HG02943 (cell line): ENCODE results near the gene ZCWPW2.

Experiments
- ATAC-seq: cut with Tn5 transposase; IDR thresholded peaks from one replicate; pipeline ENCODE4 v1.9.1; 2021; ENCODE audit warnings: mild to moderate bottlenecking, low read depth, moderate library complexity; ENCODE audit not compliant: unreplicated experiment

The ZCWPW2 gene

DNA sequence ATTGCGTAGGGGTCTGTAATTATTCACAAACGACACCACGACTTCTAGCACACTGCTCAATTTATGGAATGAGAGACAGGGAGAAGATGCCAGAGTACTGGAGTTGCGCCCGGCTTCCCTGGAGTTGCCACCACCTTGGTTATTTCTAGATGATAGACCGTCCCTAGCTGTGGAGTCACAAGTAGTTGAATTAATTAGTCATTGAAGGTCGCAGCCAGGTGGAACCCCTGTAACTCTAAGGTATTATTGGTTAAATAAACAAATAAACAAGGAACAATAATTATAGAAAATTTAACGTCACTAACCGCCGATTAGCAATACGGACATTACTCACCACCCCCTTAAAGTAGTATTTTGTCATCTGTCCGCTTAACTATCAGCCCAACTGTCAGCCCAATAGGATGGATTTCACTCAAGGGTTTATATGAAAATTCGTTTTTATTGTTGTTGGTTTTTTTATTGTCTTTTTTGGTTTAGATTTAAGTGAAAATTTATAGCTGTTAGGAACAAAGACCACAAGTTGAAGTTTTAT, 1.0 kb downstream of the ZCWPW2 start:
- ATAC-seq, result peak; percentile 3

- no peak for ATAC-seq
Measured at GRCh38 chr3:28376424-28376823, 27.9 kb downstream of the ZCWPW2 start.

DNA sequence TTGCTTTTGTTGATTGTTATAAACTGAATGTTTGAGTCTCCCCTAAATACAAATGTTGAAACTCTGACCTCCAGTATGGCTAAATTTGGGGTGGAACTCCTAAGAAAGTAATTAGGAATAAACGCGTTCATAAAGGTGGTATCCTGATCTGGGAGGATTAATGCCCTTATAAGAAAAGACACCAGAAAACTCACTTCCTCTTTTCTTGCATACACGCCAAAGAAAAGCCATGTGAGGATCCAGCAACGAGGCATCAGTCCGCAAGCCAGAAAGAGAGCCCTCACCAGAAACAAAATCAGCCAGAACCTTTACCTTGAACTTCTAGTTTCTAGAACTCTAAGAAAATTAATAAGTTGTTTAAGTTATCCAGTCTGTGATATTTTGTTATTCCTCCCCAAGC, 37.5 kb downstream of the ZCWPW2 start:
- no peak for ATAC-seq

DNA sequence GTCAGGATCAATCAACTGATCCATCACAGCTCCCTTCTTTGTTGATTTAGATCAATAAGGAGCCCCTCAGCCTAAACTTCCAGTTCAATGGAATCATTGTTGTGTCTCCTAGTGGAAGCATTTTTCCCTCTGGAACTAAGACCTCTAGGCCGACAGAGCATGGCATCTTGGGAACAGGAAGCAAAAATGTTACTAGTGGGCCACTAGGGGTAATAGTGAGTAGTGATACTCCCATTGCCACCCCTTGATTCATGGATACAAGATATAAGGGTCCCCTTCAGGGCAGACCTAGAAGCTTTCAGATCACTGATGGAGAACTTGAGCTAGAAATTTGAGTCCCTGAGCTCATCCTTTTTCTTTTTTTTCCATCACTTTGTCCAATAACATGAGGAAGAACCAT, 40.5 kb downstream of the ZCWPW2 start:
- ATAC-seq, result no peak

DNA sequence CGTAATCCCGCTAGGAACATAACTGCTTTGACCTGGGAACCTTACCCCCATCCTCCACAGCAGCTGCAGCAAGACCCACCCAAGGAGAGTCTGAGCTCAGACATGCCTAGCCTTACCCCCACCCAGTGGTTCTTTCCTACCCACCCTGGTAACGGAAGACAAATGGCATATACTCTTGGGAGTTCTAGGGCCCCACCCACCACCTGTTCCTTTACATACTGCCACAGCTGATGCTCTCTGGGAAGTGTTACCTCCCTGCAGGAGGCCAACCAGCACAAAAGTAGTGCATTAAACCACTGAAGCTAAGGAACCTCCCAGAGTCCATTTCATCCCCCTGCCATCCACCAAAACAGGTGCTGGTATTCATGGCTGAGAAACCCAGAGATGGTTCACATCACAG, 50.7 kb downstream of the ZCWPW2 start:
- no peak for ATAC-seq

GRCh38 chr3:28406241-28406640, 57.7 kb downstream of the ZCWPW2 start:
- ATAC-seq, result no peak

GRCh38 chr3:28449398-28449797, 100.9 kb downstream of the ZCWPW2 start:
- ATAC-seq, result no peak

- no peak for ATAC-seq
Measured at GRCh38 chr3:28462866-28463265, 114.3 kb downstream of the ZCWPW2 start.

DNA sequence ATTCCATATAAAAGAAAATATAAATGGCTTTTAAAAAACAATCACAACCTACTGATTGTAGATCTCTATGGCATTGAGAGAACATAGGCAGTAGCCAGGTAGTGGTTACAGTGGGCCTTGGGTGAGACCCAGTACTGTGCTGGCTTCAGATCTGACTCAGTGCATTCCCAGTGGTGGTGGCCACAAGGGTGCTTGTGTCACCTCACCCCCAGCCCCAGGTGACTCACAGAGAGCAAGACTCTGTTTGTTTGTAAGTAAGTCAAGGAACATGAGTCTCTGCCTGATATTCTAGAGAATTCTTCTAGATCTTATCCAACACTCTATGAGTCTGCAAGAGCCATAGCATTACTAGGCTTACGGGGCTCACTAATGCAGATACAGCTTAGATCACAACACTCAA, 118.9 kb downstream of the ZCWPW2 start:
- no peak for ATAC-seq

DNA sequence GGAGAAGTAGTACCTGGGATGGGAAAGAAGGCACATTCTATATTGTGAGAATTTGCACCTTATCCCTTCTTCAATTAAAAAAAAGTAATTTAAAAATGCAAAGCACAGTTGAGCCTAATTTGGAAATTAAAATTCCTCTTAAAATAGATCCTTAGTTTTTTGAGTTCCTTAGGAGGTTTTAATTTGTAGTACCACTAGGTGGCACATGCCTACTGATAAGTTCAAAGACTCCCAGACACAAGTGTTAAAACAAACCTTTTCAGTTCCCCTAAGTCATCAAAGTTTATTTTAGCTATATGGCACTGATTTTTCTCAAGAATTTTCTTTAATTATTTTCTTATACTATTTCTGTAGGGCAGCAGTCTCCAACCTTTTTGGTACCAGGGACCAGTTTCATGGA, 127.7 kb downstream of the ZCWPW2 start:
- no peak for ATAC-seq

DNA sequence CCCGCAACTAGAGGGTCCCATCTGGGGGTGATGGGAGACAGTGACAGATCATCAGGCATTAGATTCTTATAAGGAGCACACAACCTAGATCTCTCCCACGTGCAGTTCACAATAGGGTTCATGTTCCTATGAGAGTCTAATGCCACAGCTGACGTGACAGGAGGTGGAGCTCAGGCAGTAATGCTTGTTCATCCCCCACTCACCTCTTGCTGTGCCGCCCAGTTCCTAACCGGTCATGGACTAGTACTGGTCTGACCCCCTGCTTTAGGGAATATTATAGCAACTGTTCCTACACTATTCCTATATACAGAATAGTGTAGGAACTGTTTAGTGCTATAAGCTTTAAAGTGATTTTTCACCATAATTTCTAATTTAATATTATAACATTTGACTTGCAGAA, 128.2 kb downstream of the ZCWPW2 start:
- no peak for ATAC-seq

GRCh38 chr3:28485164-28485563, 136.6 kb downstream of the ZCWPW2 start:
- ATAC-seq, result no peak

DNA sequence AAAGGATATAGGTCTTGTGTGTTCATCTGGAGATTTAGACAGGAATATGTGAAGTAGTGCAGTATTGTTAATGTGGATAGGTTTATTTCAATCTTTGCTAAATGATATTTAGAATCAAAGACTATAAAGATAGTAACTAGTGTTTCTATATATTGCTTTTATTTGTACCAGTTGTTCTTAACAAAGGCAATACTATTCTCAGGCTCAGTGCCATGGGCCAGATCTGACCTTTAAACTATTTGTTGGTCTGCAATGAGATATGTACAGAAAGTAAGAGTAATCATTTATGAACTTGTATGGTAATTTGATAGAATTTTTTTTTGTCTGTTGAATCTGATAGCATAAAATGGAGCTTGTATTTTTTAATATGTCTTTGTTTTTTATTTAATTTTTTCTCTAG, 146.8 kb downstream of the ZCWPW2 start:
- no peak for ATAC-seq

DNA sequence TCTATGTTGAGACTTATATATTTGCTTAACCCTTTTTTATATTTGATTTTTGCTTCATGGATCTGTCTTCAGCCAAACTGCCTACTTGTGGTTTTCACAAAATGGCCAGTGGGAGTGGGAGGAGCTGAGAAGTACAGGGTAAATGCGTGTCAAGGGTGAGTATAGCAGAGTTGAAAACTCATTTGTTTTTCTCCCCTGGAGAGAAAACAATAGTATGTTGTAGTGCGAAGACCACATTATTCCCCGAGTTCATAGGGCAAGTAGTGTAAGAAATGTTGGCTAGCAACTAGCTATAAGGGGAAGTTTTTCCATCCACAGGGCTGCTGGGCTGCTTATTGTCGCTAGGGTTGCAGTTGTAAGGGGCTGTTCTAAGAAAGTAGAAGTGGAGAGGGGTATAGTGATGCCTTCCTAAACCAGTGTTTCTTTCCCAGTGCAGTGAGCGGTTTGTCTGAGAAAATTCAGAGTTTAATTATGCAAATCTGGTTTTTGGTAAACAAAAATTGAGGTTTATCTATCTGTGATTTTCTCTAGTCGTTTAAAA, 153.9 kb downstream of the ZCWPW2 start:
- ATAC-seq, result no peak

GRCh38 chr3:28504976-28505375, 156.5 kb downstream of the ZCWPW2 start:
- ATAC-seq, result no peak

DNA sequence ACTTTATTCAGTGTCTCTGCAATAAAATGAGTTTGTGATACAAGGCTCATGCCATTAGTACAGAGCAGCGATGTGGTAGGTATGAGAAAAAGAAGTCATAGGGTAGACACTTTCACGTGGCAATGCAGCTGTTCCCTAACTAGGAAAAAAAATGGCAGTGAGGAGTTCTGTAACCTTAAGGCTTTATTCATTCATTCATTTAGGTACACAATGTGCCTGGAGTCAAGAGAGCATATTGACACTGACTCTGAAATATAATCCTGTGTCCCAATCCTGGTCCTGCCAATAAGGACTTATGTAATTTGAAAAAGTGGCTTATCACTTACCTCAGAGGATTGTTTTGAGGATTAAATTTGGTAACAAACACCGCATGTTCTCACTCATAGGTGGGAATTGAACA, 173.1 kb downstream of the ZCWPW2 start:
- no peak for ATAC-seq

DNA sequence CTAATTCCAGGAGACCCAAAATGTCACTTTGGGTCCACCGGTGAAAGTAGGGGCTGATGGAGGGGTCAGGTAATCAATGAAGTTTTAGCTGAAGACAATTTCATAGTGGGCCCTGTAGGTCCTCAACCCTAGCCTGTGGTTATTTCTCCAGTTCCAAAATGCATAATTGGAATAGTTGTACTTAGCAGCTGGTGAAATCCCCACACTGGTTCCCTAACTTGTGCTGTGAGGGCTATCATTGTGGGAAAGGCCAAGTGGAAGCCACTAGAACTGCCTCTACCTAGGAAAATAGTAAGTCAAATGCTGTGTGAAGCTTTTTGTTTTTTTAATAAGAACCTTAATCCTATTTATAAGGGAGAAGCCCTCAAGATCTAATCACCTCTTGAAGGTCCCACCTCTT, 193.8 kb downstream of the ZCWPW2 start:
- ATAC-seq, result no peak

GRCh38 chr3:28544236-28544635, 195.7 kb downstream of the ZCWPW2 start:
- ATAC-seq, result no peak

DNA sequence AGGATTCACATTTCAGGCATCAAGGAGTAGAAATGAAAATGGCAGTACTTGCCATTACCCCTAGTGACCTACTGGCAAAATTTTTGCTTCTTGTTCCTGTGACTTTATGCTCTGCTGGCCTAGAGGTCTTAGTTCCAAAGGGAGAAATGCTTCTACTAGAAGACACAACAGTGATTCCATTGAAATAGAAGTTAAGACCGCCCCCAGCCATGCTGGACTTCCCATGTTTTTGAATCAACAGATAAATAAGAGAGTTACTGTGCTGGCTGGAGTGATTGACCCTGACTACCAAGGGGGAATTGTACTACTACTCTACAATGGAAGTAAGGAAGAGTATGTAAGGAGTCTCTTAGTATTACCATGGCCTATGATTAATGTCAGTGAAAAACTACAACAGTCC, 196.3 kb downstream of the ZCWPW2 start:
- no peak for ATAC-seq

- ATAC-seq, result no peak
Measured at GRCh38 chr3:28547677-28548076, 199.2 kb downstream of the ZCWPW2 start.

GRCh38 chr3:28553175-28553574, 204.7 kb downstream of the ZCWPW2 start:
- no peak for ATAC-seq

DNA sequence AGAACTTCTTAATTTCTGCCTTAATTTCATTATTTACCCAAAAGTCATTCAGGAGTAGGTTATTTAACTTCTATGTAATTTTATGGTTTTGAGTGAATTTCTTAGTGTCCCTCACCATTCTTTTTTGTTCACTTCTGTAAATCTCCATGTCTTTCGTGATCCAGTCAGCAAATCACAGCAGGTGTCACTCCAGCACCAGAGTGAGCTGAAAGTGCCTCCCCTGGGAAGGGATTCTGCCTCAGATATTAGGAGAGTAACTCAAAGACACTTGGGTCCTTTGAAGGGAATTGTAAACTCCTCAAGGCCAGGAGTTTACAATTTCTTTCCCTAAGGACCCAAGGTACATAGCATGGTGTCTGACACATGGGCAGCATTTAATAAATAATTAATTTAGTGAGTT, 207.7 kb downstream of the ZCWPW2 start:
- ATAC-seq, result no peak

GRCh38 chr3:28564211-28564610, 215.7 kb downstream of the ZCWPW2 start:
- ATAC-seq, result no peak
